Measurements from ENCODE around the gene POU6F2.

POU6F2 gene

DNA sequence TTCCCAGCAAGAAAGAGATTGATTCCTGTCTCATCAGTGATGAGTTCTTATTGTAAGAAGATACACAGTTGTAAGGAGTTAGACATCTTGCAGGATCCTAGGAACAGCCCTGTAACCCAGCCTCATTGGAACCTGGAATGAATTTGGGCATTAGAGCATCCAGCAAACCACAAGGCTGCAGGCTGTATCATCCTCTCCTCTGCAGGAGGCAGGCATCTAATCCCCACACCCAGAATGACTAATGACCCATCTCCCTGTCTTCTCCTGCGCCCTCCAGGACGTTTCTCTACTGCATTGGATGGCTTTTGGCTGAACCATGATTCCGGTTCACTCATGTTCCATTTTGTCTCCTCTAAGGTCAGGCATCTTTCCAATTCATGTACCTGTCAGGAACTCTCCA lies 233.9 kb downstream of the POU6F2 start:
- H3K9me3 ChIP-seq = no peaks in the 10 kb centered on the region
- no peak overlapping the region for H3K4me2 ChIP-seq
- no peak for TF ChIP-seq Cebpa-rat (IDR thresholded peaks at IDR 0.05)
- H3K9ac ChIP-seq = no peak overlapping the region
- H3K4me3 ChIP-seq = no peak overlapping the region
- H4K20me1 ChIP-seq = no peaks in the 10 kb centered on the region
- no peak overlapping the region for H3K27ac ChIP-seq
- H3K36me3 ChIP-seq = no peaks in the 10 kb centered on the region
- no peaks in the 10 kb centered on the region for H3K27me3 ChIP-seq
- H3K4me1 ChIP-seq = no peaks in the 10 kb centered on the region

DNA sequence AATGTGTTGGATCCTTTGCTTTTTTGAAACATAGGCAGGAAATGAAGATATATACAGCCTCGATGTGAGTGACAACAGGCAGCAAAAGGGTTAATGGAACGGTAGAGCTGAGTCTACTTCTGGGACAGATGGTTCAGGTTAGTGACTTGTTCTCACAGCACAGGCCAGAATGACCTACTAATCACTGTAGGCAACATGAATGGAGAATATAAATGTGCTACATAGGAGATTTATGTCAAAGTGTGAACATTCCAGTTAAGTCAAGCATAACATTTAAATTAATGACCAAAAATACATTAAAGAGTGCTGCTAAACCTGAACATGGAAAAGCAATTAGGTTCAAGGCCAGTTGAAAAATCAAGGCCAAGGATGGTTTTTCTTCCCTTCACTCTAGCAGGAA lies 235.2 kb downstream of the POU6F2 start:
- Histone ChIP-seq H3K27ac (no peak overlapping the region), H4K20me1 (no peaks in the 10 kb centered on the region), H3K27me3 (no peaks in the 10 kb centered on the region), H3K9me3 (no peaks in the 10 kb centered on the region), H3K4me2 (no peak overlapping the region), H3K9ac (no peak overlapping the region), H3K4me3 (no peak overlapping the region), H3K36me3 (no peaks in the 10 kb centered on the region), H3K4me1 (no peaks in the 10 kb centered on the region)
- TF ChIP-seq Cebpa-rat (IDR thresholded peaks at IDR 0.05) = no peak

DNA sequence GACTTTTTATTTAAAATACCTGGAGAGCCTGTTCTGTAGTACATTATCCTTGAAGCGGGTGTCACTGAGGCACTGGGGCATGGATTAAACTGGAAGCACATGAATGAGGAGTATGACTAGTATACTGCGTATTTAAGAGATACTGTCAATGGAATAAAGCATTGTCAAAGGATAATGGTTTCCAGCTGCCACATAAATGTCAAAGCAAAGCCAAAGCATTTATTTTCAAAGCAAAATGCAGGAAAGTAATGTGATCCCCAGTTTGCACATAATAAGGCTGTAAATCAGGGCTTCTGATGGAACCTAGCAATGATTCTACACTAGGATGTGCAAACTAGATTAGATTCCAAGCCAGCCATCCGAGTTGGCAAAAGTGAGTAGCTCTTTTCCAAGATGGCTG lies 240.1 kb downstream of the POU6F2 start:
- no peaks in the 10 kb centered on the region for H4K20me1 ChIP-seq
- H3K9me3 ChIP-seq = no peaks in the 10 kb centered on the region
- no peaks in the 10 kb centered on the region for H3K4me1 ChIP-seq
- no peak overlapping the region for H3K4me2 ChIP-seq
- H3K36me3 ChIP-seq = no peaks in the 10 kb centered on the region
- no peak overlapping the region for H3K27ac ChIP-seq
- TF ChIP-seq Cebpa-rat (IDR thresholded peaks at IDR 0.05) = no peak
- H3K27me3 ChIP-seq = no peaks in the 10 kb centered on the region
- no peak overlapping the region for H3K4me3 ChIP-seq
- no peak overlapping the region for H3K9ac ChIP-seq

DNA sequence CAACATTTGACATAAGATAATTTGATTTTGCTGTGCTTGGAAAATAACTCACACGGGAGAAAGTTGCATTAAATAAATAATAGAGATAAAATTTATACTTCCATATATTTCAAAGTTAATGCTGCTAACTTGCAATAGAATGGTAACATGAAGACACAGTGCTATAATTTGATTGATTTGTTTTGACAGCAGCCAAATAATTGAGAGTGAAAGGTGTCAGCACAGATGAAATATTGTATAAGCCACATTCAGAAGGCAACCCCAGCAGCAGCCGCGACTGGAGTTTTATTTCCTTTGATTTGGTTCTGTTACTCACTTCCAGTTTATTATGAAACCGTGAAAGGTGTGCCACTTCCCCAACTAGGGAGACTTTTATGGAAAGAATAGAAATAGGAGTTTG lies 242.2 kb downstream of the POU6F2 start:
- Histone ChIP-seq H3K27ac (no peak overlapping the region), H3K4me2 (no peak overlapping the region), H3K4me3 (no peak overlapping the region), H3K9me3 (no peaks in the 10 kb centered on the region), H3K9ac (no peak overlapping the region), H3K4me1 (no peaks in the 10 kb centered on the region), H3K36me3 (no peaks in the 10 kb centered on the region), H4K20me1 (no peaks in the 10 kb centered on the region), H3K27me3 (no peaks in the 10 kb centered on the region)
- TF ChIP-seq Cebpa-rat (IDR thresholded peaks at IDR 0.05) = no peak

DNA sequence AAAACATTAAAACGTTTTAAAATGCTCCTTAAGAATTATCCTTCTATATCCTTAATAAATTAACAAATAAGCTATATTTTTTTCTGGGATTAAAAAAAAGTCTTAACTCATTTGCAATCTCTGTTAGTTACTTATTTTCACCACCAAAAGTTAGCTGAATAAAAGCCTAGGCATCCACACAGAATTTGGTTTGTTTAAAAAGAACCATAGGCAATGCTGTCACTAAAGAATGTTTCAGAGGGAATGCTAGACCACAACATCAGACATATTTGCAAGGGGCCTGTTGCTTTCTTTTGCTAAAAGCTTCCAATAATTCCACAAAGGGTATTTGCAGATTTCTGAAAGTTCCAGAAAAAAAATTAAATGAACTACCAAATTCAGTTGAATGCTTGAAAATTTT lies 244.2 kb downstream of the POU6F2 start:
- H3K27me3 ChIP-seq = no peaks in the 10 kb centered on the region
- no peak overlapping the region for H3K9ac ChIP-seq
- H4K20me1 ChIP-seq = no peaks in the 10 kb centered on the region
- no peaks in the 10 kb centered on the region for H3K36me3 ChIP-seq
- no peak for TF ChIP-seq Cebpa-rat (IDR thresholded peaks at IDR 0.05)
- no peak overlapping the region for H3K4me3 ChIP-seq
- no peaks in the 10 kb centered on the region for H3K9me3 ChIP-seq
- no peak overlapping the region for H3K4me2 ChIP-seq
- no peak overlapping the region for H3K27ac ChIP-seq
- no peaks in the 10 kb centered on the region for H3K4me1 ChIP-seq

DNA sequence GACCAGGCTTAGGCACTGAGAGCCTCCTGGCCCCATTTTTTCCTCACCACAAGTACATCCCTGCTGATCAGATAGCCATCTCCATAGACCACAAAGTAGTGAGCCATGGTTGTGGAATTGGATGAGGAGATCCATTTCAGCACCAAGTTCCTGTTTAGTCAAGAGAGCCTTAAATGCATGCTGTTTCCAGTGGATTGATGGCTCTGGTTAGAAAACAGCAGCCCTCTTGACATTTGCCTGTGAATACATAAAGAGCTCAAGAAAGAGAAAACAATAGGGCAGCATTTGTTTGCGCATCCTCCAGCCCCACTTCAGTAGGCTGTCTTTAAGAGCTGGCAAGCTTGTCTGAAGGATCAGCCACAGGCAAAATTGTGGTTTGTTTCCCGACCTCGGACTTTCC lies 251.2 kb downstream of the POU6F2 start:
- H3K27me3 ChIP-seq = no peaks in the 10 kb centered on the region
- H3K4me3 ChIP-seq = no peak overlapping the region
- no peak overlapping the region for H3K9ac ChIP-seq
- TF ChIP-seq Cebpa-rat (IDR thresholded peaks at IDR 0.05) = no peak
- no peaks in the 10 kb centered on the region for H3K9me3 ChIP-seq
- no peaks in the 10 kb centered on the region for H3K4me1 ChIP-seq
- H3K36me3 ChIP-seq = no peaks in the 10 kb centered on the region
- no peak overlapping the region for H3K4me2 ChIP-seq
- no peaks in the 10 kb centered on the region for H4K20me1 ChIP-seq
- no peak overlapping the region for H3K27ac ChIP-seq

DNA sequence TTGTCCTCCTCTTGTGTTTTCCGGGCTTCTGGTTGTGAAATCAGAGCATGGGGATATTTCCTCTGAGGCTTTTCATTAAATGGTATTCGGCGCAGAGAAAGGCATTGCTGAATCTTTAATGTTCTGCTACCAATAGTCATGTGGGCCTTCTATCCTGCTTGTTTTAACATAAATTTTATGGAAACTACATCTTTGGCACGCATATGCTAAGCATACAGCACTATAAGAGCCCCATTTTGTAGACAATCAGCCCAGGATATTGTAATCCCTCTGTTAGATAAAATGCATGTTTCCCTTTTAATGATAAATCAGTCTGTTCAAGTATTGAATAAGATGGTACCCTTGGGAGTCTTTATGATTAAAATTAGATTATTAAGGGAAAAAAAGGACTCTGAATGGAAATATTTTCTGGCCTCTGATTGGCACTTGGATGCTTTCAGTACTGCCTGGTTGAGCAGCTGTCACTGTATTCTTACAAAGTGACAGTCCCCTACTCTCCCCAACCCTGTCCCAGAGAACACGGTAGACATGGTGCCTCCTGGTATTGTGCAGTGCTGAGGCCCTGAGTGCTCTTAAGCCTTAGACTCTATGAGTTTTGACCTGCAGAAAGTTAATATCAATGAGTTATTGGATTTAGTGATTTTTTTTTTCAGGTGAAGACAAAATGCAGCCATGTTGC lies 256.3 kb downstream of the POU6F2 start:
- no peaks in the 10 kb centered on the region for H3K9me3 ChIP-seq
- peaks cover 8% of the 10 kb centered on the region; the same call in 1 of the 2 replicates for H3K4me1 ChIP-seq
- H3K27me3 ChIP-seq = no peaks in the 10 kb centered on the region
- no peak for TF ChIP-seq Cebpa-rat (IDR thresholded peaks at IDR 0.05)
- no peaks in the 10 kb centered on the region for H4K20me1 ChIP-seq
- no peak overlapping the region for H3K27ac ChIP-seq
- no peak overlapping the region for H3K4me2 ChIP-seq
- H3K4me3 ChIP-seq = no peak overlapping the region
- H3K9ac ChIP-seq = no peak overlapping the region
- H3K36me3 ChIP-seq = no peaks in the 10 kb centered on the region

DNA sequence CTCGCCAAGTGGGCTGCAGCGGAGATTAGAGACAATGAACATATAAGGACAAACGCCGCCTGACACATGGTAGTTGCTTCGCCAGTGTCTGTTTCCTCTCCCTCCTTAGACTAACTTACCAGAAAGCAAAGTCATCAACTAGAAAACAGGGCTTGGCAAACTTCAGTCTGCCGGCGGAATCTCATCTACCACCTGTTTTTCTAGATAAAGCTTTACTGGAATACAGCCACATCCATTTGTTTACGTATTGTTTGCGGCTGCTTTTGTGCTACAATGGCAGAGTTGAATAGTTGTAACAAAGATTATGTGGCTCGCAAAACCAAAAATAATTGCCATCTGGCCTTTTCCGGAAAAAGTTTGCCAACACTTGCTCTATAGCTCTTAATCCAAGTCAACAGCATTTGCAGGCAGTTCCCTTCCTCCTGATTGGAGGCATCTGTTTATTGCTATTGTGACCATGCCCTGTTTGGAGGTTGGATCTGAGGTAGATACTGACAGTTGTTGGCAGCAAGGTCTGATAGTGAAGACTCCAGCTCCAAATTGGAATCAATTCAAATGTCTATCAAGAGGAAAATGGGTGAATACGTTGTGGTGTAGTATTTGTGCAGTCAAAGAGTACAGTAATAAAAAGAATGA lies 260.6 kb downstream of the POU6F2 start:
- H3K4me3 ChIP-seq = no peak overlapping the region
- no peak for TF ChIP-seq Cebpa-rat (IDR thresholded peaks at IDR 0.05)
- peaks cover 8% of the 10 kb centered on the region; the same call in 1 of the 2 replicates for H3K4me1 ChIP-seq
- H3K27ac ChIP-seq = no peak overlapping the region
- 0 out of 2 replicates have a peak, but pooled peaks cover 6% of the 10 kb centered on the region for H3K9me3 ChIP-seq
- no peaks in the 10 kb centered on the region for H3K36me3 ChIP-seq
- no peaks in the 10 kb centered on the region for H4K20me1 ChIP-seq
- no peak overlapping the region for H3K9ac ChIP-seq
- H3K27me3 ChIP-seq = no peaks in the 10 kb centered on the region
- H3K4me2 ChIP-seq = no peak overlapping the region

DNA sequence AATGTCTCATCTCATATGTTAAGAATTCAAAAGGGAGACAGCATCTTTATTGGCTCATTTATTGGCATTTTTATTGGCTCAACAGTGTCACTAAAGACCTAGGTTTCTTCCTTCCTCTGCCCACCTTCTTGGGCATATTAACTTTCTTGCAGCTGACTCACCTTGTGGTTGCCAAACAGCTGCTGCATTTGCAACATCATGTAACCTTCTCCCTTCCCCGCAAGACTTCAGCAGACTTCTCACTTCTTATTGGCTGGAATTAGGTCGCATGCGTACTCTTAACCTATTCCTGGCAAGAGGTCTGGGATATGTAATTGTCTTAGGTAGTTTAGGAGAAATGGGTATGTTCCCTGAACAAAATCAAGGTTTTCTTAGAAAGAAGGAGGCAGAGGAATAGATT lies 263.2 kb downstream of the POU6F2 start:
- H3K4me1 ChIP-seq = peaks cover 2% of the 10 kb centered on the region; the same call in 1 of the 2 replicates

DNA sequence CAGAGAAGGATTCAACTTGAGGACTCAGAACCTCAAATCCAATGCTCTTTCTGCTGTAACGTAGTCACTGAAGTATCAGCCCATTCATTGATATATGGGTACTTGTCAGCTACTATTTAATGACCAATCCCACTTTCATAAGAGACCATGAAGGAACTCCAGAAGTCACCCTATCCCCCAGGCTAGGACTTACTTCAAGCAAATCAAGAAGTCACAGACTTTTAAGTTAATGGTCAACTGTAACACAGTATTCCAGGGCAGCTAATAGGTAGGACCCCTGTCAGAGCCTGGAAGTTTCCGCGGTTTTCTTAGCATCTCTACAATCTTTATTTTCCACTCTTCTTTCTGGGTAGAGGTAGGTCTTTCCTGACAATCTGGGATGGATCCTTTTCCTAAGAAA lies 269.9 kb downstream of the POU6F2 start:
- Histone ChIP-seq H3K4me2 (no peak overlapping the region), H3K36me3 (no peaks in the 10 kb centered on the region), H3K4me3 (no peak overlapping the region), H3K9ac (no peak overlapping the region), H3K9me3 (0 out of 2 replicates have a peak, but pooled peaks cover under 1% of the 10 kb centered on the region), H4K20me1 (no peaks in the 10 kb centered on the region), H3K27ac (no peak overlapping the region), H3K4me1 (no peaks in the 10 kb centered on the region), H3K27me3 (no peaks in the 10 kb centered on the region)
- TF ChIP-seq Cebpa-rat (IDR thresholded peaks at IDR 0.05) = no peak

More for the DNA sequence above, 263.2 kb downstream of the POU6F2 start:
- H3K9ac ChIP-seq = no peak overlapping the region
- no peak overlapping the region for H3K27ac ChIP-seq
- H3K4me2 ChIP-seq = no peak overlapping the region
- no peaks in the 10 kb centered on the region for H4K20me1 ChIP-seq
- no peak for TF ChIP-seq Cebpa-rat (IDR thresholded peaks at IDR 0.05)
- H3K9me3 ChIP-seq = 0 out of 2 replicates have a peak, but pooled peaks cover 6% of the 10 kb centered on the region
- H3K36me3 ChIP-seq = no peaks in the 10 kb centered on the region
- H3K4me3 ChIP-seq = no peak overlapping the region
- H3K27me3 ChIP-seq = no peaks in the 10 kb centered on the region
